T47D (cell line): ENCODE data around the gene CDC42.
"Not testable (repeated sequence)": the region's sequence is repeated elsewhere in the genome, so short reads cannot be mapped to it uniquely, and the experiment has no call there.

Source experiments
- DNase-seq, 2 experiments: peaks; one replicate each; pipeline versions ENCODE4 v3.0.0 to v3.0.0-alpha.2; 2011 to 2012; ENCODE audit warnings: low read depth in 1 of 2, low spot score in 1 of 2
- JUND ChIP-seq: IDR thresholded peaks from 2 replicates; pipeline ENCODE4 v1.6.1; 2012; ENCODE audit warnings: low read depth
- in situ Hi-C: cut with HindIII; loops from 2 replicates; pipeline ENCODE4 v1.10.0; 2016; ENCODE audit warnings: low sequenced_read_pairs, low pct_unique_long_range_greater_than_20kb

CDC42 gene

DNA sequence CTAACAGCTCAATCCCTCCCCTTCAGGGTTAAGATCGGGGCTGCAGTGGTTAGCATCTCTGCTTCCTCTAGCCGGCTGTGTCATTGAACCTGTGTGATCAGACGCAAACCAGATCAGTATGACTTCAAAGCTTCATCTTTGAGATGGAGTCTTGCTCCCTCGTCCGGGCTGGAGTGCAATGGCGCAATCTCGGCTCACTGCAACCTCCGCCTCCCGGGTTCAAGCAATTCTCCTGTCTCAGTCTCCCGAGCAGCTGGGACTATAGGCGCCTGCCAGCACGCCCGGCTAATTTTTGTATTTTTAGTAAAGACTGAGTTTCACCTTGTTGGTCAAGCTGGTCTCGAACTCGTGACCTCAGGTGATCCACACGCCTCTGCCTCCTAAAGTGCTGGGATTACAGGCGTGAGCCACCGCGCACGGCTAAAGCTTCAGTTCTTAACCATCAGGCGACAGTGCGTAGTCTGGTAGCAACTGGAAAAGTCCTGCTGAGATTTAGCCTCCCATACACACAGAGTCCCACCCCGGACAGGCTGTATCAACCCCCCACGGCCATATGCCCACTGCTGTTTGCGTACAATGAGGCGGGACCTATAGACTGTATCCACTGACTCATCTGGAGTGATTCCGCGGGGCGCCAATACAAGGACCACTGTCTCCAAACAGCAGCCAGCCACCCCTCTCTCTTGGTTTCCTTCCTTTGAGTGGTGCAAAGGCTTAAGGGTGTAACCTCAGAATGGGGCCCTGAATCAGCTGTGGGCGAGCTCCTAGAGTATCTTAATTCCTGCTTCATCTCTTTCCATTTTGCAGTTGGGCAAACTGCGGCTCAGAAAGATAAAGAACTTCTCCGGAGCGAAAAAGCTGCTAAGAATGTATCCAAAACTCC is 27.8 kb upstream of the CDC42 start:
- in situ Hi-C loops, result no loop called here
- no peak for DNase-seq
- no peak for TF ChIP-seq JUND

DNA sequence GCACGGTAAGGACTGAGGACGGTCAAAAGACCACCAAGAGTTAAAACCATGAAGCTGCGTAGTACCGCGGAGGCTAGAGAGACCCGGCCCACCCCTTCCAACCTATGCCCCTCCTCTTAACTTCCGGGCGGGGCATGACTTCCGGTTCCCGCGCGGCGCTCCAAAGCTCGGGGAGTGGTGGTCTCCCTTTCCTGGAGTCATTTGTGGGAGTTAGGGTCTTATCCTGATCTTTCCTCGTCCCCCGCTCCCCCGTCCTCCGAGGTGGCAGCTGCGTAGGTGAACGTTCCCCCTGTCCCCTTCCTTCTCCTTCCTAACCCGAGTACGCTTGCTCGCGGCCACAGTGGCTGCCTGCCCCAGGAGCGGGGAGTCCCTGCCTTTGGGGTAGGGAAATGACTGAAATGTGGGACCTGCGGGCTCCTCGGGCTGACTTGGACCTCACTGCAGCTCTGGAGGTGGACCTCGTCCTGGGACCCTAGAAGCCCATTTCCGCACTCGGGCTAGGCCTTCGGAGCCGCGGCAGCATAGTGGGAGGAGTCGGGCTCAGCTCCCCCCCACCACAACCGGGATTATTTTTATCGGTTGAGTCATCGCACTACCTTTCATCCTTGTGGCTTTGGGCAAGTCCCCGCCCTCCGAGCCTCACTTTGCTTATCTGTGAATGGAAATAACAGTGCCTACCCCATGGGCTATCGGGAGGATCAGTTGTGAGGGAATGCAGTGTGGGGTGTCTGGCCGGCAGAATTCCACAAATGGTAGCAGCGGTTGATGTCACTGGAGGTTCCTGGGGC is 26.9 kb upstream of the CDC42 start:
- in situ Hi-C loops, result no loop called here
- TF ChIP-seq JUND, result no peak
- peak; percentile 38 to 77 for DNase-seq

DNA sequence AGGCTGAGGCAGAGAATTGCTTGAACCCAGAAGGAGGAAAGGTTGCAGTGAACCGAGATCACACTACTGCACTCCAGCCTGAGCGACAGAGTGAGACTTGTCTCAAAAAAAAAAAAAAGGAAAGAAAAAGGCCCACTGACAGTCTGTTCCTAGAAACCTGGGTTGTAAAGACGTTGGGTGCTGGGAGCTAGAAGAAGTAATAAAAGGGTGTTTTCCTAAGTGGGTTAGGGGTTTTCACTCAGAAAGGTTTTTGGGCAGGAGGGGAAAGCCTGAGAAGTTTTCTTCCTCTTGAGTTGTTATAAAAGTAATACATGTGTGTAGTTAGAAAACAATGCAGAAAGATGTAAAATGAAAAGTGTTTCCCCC is 25.6 kb upstream of the CDC42 start:
- TF ChIP-seq JUND, result no peak
- in situ Hi-C loops, result no loop called here
- no peak for DNase-seq

DNA sequence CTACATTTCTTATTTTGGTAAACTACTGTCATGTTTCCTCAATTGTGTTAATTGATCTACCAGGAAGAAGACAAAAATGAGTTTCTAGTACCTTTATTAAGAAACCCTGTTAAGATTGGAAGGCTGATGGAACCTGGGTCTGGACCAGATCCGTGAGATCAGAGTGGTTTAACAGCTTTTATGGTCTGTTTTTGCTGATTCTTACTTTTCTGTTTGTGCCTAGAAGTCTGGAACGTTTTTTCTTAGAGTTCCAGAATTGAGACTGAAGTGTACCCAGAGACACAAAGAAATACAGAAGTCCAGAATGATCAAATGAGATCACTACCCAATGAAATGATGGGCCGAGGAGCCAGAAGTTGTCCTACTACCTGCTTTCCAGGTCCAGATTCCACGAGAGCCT is 22.5 kb upstream of the CDC42 start:
- no peak for DNase-seq
- TF ChIP-seq JUND, result no peak
- in situ Hi-C loops, result no loop called here

DNA sequence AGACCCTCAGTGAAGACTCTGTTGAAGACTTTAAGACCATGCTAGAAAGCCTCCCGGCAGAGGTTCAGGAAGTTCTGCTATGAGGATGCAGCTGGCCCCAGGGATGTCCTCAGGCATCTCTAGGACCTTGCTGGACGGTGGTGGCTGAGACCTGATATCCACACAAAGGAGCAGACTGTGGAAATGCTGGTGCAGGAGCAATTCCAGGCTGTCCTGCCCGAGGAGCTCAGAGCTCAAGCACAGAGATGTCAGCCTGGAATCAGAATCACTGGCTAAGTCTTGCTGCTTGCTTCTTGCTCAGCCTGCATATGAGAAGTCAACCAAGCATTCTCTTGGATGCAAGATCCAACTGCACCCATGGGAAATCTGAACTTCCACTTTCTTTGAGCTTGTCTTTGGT is 22.0 kb upstream of the CDC42 start:
- in situ Hi-C loops, result no loop called here
- TF ChIP-seq JUND, result no peak
- no peak for DNase-seq

DNA sequence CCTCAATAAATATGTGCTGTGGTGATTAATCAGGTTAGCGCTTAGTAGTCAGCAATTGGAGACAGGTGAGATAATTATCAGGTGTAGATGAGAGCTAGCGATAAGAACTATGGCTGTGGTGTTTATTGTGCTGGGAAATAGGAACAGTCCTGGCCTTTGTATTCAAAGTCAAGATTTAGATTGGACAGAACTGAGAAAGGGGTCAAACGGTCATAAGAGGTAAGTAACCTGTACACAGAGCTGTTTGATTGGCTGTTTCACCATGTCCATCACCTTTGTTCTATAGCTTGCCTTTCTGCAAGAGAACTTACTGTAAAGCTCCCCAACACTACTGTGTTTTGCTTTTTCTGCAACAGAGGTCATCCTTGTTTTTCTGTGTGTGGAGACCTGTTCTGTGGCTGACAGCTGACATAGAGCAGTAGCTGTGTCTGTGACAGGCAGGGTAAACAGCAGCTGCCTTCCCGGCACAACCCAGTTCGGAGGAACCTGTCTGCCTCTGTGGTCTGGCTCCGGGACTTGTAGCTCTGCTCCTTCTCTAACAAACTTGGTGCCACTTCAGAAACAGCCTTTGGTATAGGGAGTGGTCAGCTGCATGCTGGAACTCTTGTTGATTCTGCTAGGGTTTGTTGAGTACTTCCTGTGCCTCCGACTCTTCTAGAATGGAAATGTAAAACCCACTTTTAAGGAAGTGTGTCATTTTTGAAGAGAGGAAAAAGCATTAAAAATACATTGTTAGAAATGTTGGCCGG is 21.1 kb upstream of the CDC42 start:
- no peak for DNase-seq
- in situ Hi-C loops, result no loop called here
- TF ChIP-seq JUND, result no peak

DNA sequence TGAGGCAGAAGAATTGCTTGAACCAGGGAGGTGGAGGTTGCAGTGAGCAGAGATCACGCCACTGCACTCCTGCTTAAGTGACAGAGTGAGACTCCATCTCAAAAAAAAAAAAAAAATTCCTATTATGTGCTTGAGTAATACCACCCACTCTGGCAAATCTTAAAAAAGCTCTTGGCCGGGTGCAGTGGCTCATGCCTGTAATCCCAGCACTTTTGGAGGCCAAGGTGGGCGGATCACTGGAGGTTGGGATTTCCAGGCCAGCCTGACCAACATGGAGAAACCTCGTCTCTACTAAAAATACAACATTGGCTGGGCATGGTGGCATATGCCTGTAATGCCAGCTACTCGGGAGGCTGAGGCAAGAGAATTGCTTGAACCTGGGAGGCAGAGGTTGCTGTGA is 17.7 kb upstream of the CDC42 start:
- in situ Hi-C loops, DNase-seq: not testable (repeated sequence)

DNA sequence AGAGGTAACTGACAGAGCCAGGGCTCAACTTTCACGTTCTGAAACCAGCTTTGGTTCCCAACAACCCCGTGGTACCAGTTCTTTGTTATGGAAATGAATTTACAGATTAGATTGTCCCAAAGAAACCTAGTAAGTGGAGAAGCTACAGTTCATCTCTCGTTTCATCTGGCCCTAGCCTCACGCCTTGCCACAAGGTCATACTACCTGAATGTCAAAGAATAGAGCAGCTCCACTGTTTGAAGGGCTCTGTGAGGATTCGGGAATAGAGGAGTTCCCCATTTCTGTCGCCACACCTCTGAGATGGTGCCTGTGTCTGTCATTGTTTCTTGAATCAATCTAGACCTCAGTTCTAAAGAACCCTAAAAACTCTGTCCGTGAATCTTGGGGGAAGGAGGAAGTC is 15.0 kb upstream of the CDC42 start:
- in situ Hi-C loops, result no loop called here
- no peak for DNase-seq
- no peak for TF ChIP-seq JUND

DNA sequence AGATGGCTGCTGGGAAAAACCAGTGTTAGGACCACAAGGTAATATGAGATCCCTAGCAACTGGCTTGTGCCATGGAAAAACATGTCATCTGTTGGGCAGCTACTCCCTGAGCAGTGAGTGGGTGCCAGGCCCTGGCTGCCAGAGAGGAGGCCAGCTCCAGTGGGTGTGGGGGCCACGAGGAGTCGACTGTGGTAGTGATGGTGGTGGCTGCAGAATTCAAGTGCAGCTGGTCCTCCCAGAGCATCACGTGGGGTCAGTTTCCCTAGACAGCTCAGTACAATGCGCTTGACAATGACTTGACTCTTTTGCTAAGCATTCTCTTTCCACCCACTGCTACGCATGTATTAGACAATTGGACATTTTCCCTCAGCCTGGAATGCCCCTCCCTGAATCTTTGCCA is 14.5 kb upstream of the CDC42 start:
- no peak for TF ChIP-seq JUND
- in situ Hi-C loops, result no loop called here
- DNase-seq, result no peak

DNA sequence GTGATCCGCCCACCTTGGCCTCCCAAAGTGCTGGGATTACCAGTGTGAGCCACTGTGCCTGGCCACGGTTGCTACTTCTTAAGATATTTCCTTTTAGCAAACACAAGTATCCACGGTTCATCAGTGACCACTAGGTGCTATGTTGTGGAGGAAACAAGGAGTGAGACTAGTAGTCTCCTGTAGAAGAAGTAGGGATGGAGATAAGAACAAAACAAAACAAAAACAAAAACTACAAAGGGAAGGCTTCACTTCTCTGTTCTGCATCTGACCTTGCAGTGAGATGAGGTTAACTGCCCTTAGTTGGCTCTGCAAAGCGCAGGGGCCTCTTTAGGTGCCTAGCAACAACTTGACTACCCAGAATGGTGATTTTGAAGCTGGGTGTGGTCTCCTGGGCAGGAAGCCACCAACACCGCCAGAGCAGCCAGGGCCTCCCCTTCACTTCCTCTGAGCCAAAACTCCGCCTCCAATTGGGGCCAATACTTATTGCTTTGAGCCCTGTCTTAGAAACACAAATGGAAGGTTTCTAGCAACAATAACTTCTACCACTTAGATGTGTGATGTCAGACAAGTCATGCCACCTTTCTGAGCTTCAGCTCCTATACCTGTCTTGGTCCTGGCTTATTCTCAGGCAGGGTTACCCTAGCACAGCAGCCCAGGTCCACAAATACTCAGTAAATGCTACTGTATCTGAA is 12.8 kb upstream of the CDC42 start:
- in situ Hi-C loops, result no loop called here
- no peak for TF ChIP-seq JUND
- no peak for DNase-seq

DNA sequence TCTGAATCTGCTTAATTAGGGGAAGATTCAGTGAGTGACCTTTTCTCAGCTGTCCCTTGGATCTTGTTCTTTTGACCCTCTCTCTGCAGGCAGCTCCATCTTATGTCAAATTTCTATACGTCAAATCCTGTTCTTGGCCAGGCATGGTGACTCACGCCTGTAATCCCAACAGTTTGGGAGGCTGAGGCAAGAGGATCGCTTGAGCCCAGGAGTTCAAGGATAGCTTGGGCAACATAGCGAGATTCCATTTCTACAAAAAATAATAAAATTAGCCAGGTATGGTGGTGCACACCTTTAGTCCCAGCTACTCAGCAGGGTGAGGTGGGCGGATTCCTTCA is 12.3 kb upstream of the CDC42 start:
- DNase-seq, result no peak
- in situ Hi-C loops, result no loop called here
- TF ChIP-seq JUND, result no peak

DNA sequence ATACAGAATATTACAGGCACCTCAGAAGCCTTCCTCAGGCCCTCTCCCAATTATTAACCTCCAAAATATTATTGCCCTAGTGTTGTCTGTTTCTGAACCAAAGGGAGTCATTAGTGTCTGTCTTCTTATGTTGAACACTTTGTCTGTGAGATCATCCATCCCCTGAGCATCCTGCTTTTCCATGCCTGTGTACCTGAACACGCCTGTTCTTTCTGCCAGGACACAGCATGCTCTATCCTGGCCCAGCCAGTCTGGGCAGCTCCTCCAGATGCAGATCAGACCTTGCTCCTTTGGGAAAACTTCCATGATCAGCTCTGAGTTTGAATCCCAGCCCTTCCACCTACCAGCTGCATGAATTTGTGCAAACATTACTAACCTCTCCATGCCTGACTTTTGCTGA is 11.0 kb upstream of the CDC42 start:
- in situ Hi-C loops, result no loop called here
- no peak for DNase-seq
- TF ChIP-seq JUND, result no peak
